Stimulated activated CD4-positive, alpha-beta T cell treated with anti-CD3 and anti-CD28 coated beads, Interleukin-12 subunit alpha, Interleukin-12 subunit beta, amount 100 ng/mL, for 24 hours (primary cell): ENCODE data around the gene CHST4.
"Not testable (repeated sequence)": the region's sequence is repeated elsewhere in the genome, so short reads cannot be mapped to it uniquely, and the experiment has no call there.

Experiments
- DNase-seq, 2 experiments: peaks; one replicate each; pipeline ENCODE4 v3.0.0-alpha.2; 2020; ENCODE audit warnings: low read depth in 2 of 2

Gene CHST4

GRCh38 chr16:71526111-71526631 lies at the start of gene CHST4:
Gene CHST4, plus strand, starts transcription at chr16:71526426. Its CDS starts 10,252 bp downstream, at chr16:71536678.
- no peak for DNase-seq

- no peak for DNase-seq
These were observed 49.6 kb upstream of the CHST4 start for GRCh38 chr16:71476457-71477124.

GRCh38 chr16:71479420-71479819 lies 46.8 kb upstream of the CHST4 start:
- DNase-seq, result no peak

GRCh38 chr16:71480956-71481355 lies 45.3 kb upstream of the CHST4 start:
- no peak for DNase-seq

- DNase-seq, result no peak
These were observed 43.7 kb upstream of the CHST4 start for GRCh38 chr16:71482569-71482968.

GRCh38 chr16:71484006-71484893 lies 42.0 kb upstream of the CHST4 start:
- peak; percentile 67 to 68 for DNase-seq

GRCh38 chr16:71489122-71489521 lies 37.1 kb upstream of the CHST4 start, which contains the start of gene ZNF19:
Gene ZNF19, minus strand, starts transcription at chr16:71489324. Its CDS starts 7,210 bp downstream, at chr16:71482114.
- DNase-seq, result no peak

- DNase-seq, result no peak
These were observed 35.9 kb upstream of the CHST4 start for GRCh38 chr16:71490361-71490760.

GRCh38 chr16:71491054-71491453 lies 35.2 kb upstream of the CHST4 start:
- no peak for DNase-seq

GRCh38 chr16:71492786-71493185 lies 33.4 kb upstream of the CHST4 start:
- DNase-seq, result no peak

GRCh38 chr16:71493213-71493612 lies 33.0 kb upstream of the CHST4 start:
- no peak for DNase-seq

- no peak for DNase-seq
These were observed 28.2 kb upstream of the CHST4 start for GRCh38 chr16:71498031-71498430.

GRCh38 chr16:71499775-71500364 lies 26.4 kb upstream of the CHST4 start:
- peak; percentile 5 to 35 for DNase-seq

GRCh38 chr16:71500964-71501363 lies 25.3 kb upstream of the CHST4 start:
- DNase-seq, result no peak

- DNase-seq, result no peak
These were observed 24.7 kb upstream of the CHST4 start for GRCh38 chr16:71501547-71501946.

GRCh38 chr16:71504051-71504450 lies 22.2 kb upstream of the CHST4 start:
- not testable (repeated sequence) for DNase-seq

- DNase-seq, result no peak
These were observed 21.3 kb upstream of the CHST4 start for GRCh38 chr16:71504901-71505300.

- DNase-seq, result no peak
These were observed 19.2 kb upstream of the CHST4 start for GRCh38 chr16:71507061-71507460.

- DNase-seq, result no peak
These were observed 12.9 kb upstream of the CHST4 start for GRCh38 chr16:71513302-71513701.

GRCh38 chr16:71514476-71514875 lies 11.8 kb upstream of the CHST4 start:
- no peak for DNase-seq

- no peak for DNase-seq
These were observed 11.2 kb upstream of the CHST4 start for GRCh38 chr16:71515026-71515425.

GRCh38 chr16:71520550-71520949 lies 5.7 kb upstream of the CHST4 start:
- no peak for DNase-seq
